Upper lobe of right lung (tissue), 1 donor: ENCODE data around the gene ANO5. TPM values are rescaled to one million over a fixed set of nuclear protein-coding genes. Genes with fewer than 3 reads are reported as not detected.

Source experiments
- ATAC-seq: fragments of 200-7000 bp; cut with Tn5 transposase; one replicate; pipeline ENCODE4 v1.9.1; 2020; ENCODE audit warnings: mild to moderate bottlenecking, moderate library complexity
- DNase-seq: peaks from one replicate; pipeline ENCODE4 v3.0.0-alpha.2; 2020
- H3K27ac ChIP-seq: fragments of 200-600 bp; one replicate; pipeline ENCODE4 v1.8.0; 2022
- H3K27me3 ChIP-seq: fragments of 200-600 bp; one replicate; pipeline ENCODE4 v1.8.0; 2022; ENCODE audit warnings: mild to moderate bottlenecking
- H3K36me3 ChIP-seq: fragments of 200-600 bp; one replicate; pipeline ENCODE4 v1.8.0; 2022
- H3K4me1 ChIP-seq: fragments of 200-600 bp; one replicate; pipeline ENCODE4 v1.8.0; 2022
- H3K4me3 ChIP-seq: fragments of 200-600 bp; one replicate; pipeline ENCODE4 v1.8.0; 2022; ENCODE audit warnings: mild to moderate bottlenecking
- H3K9me3 ChIP-seq: fragments of 200-600 bp; one replicate; pipeline ENCODE4 v1.8.0; 2022
- intact Hi-C: fragments of 100-400 bp; cut with DNase I; formaldehyde crosslinking; loops from one replicate; pipeline ENCODE4 v1.11.0; 2022
- total RNA-seq: library from RNA; stranded (reverse); fragmentation: NEBNext Ultra II Directional; extraction: Animal tissue kit (Norgen Biotek cat#: 25700); gene quantifications from one replicate; pipeline ENCODE4 v1.2.1, GENCODE V29; 2021
- TF ChIP-seq, protein P1 (sequence below): fragments of 200-600 bp; IDR thresholded peaks from one replicate; pipeline ENCODE4 v1.8.0; 2022; ENCODE audit warnings: antibody characterized with exemption
- donor health status: DM: no; HTN: yes; CAD: no; lungs with severe emphysema.

The ANO5 gene
- total RNA-seq, 1 donor from 2014 or later: 5.9 TPM

GRCh38 chr11:22179626-22180025, 13.3 kb upstream of the ANO5 start:
- Histone ChIP-seq H3K4me3 (no peak overlapping the region), H3K27ac (no peak overlapping the region), H3K9me3 (no peaks in the 10 kb centered on the region), H3K36me3 (no peaks in the 10 kb centered on the region), H3K4me1 (no peaks in the 10 kb centered on the region), H3K27me3 (peaks cover 6% of the 10 kb centered on the region)
- intact Hi-C loops: no loop called here
- TF ChIP-seq, protein P1, sequence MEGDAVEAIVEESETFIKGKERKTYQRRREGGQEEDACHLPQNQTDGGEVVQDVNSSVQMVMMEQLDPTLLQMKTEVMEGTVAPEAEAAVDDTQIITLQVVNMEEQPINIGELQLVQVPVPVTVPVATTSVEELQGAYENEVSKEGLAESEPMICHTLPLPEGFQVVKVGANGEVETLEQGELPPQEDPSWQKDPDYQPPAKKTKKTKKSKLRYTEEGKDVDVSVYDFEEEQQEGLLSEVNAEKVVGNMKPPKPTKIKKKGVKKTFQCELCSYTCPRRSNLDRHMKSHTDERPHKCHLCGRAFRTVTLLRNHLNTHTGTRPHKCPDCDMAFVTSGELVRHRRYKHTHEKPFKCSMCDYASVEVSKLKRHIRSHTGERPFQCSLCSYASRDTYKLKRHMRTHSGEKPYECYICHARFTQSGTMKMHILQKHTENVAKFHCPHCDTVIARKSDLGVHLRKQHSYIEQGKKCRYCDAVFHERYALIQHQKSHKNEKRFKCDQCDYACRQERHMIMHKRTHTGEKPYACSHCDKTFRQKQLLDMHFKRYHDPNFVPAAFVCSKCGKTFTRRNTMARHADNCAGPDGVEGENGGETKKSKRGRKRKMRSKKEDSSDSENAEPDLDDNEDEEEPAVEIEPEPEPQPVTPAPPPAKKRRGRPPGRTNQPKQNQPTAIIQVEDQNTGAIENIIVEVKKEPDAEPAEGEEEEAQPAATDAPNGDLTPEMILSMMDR: no peak
- ATAC-seq: no peak
- no peak for DNase-seq

DNA sequence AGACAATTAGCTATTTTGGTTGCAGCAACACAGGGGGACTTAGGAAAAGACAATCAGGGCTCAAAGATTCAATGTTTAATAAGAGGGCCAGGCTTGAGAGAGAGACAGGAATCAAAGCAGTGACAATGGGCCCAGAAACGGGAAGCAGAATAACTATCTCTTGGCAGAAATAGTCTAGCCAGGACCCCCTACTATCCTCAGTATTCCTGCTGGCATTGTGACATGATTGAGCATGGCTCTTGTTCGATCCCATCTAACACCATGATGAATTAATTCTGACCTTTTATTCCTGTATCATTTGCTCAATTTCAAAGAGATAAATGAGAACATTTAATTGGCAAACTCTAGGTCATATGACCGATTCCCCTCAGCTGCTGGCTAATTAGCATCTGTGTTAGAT, 12.8 kb upstream of the ANO5 start:
- H3K36me3 ChIP-seq: no peaks in the 10 kb centered on the region
- intact Hi-C loops: no loop called here

DNA sequence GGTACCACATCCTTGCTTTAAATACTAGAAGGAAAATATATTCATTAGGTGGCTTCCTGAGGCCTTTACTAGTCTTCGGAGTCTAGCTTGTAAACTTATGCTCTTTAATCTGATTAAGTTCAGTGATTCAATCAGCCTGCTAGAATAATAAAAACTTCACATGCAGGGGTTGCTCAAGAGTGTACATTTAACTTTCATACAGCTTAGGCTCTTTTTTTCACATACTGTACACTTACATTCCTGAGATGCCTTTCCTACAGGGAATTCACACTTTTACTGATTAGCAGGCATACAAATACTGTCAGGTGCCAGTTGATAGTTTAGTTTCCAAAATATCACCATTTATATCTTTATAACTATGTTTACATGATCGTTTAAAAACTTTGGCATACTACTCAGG, 3.2 kb upstream of the ANO5 start:
- intact Hi-C loops: no loop called here
- DNase-seq: no peak
- no peak for ATAC-seq
- TF ChIP-seq, protein P1: no peak
- Histone ChIP-seq H3K4me3 (no peak overlapping the region), H3K36me3 (no peaks in the 10 kb centered on the region), H3K27me3 (no peaks in the 10 kb centered on the region), H3K9me3 (no peaks in the 10 kb centered on the region), H3K27ac (no peak overlapping the region), H3K4me1 (peaks cover 12% of the 10 kb centered on the region)

More for the DNA sequence above, 12.8 kb upstream of the ANO5 start:
- Histone ChIP-seq H3K27me3 (peaks cover 6% of the 10 kb centered on the region), H3K4me3 (no peak overlapping the region), H3K9me3 (no peaks in the 10 kb centered on the region), H3K27ac (no peak overlapping the region), H3K4me1 (no peaks in the 10 kb centered on the region)
- DNase-seq: no peak
- TF ChIP-seq, protein P1: no peak
- no peak for ATAC-seq

- ATAC-seq (no peak), DNase-seq (no peak)
- H3K4me3 ChIP-seq: no peak overlapping the region
- no peaks in the 10 kb centered on the region for H3K9me3 ChIP-seq
- H3K4me1 ChIP-seq: peaks cover 14% of the 10 kb centered on the region
- H3K36me3 ChIP-seq: no peaks in the 10 kb centered on the region
- intact Hi-C loops: no loop called here
- no peaks in the 10 kb centered on the region for H3K27me3 ChIP-seq
- TF ChIP-seq, protein P1: no peak
- H3K27ac ChIP-seq: no peak overlapping the region
These were observed 1.9 kb upstream of the ANO5 start for GRCh38 chr11:22190827-22191463.

DNA sequence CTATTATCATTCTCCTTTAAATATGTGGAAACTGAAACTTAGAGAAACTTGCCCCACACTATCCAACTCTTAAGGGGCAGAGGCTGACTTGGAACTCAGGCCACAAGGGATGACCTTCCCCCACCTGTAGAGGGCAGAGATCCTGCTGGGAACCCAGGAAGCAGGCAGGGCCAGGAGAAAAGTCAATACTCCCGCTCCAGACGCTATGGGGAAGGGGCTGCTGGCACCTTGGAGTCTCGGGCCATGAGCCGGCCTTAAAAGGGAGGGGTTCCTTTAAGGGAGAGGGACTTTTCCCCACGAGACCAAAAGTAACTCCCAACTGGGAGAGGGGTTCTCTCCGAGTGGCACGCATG, 620 bp upstream of the ANO5 start:
- H3K4me1 ChIP-seq: peaks cover 14% of the 10 kb centered on the region
- peak overlapping the region; percentile 30 for H3K27ac ChIP-seq
- no peak for DNase-seq
- no peaks in the 10 kb centered on the region for H3K27me3 ChIP-seq
- H3K4me3 ChIP-seq: peak overlapping the region; percentile 66
- TF ChIP-seq, protein P1: peak; percentile 18
- H3K9me3 ChIP-seq: no peaks in the 10 kb centered on the region
- no peaks in the 10 kb centered on the region for H3K36me3 ChIP-seq
- intact Hi-C loops: no loop called here
- peak; percentile 68 for ATAC-seq
